Posterior vena cava (tissue), 2 donors: ENCODE results near the gene SYNGR2. TPM values are rescaled to one million over a fixed set of nuclear protein-coding genes. Genes with fewer than 3 reads are reported as not detected.

ENCODE experiments used
- DNase-seq: peaks from one replicate; pipeline ENCODE4 v3.0.0-alpha.2; 2020; ENCODE audit warnings: low spot score
- intact Hi-C, 2 donors: fragments of 100-400 bp; cut with DNase I; formaldehyde crosslinking; loops; one replicate each; pipeline versions ENCODE4 v1.14.1 to v1.14.2; 2022 to 2023
- total RNA-seq, 2 donors: library from RNA; stranded (reverse); fragmentation: NEBNext Ultra II Directional; extraction: Animal tissue kit (Norgen Biotek cat#: 25700); gene quantifications; one replicate each; pipeline ENCODE4 v1.2.1, GENCODE V29; 2021
- donor health status: DM: yes; HTN: yes; CAD: no.
- donor health status: DM: yes; HTN: yes; CAD: no.

Gene SYNGR2
- total RNA-seq, 2 donors from 2014 or later, result 44.5 to 58.1 TPM

- DNase-seq, result no peak
- intact Hi-C loops, result no loop called here
Measured at GRCh38 chr17:78219396-78220150, 51.2 kb downstream of the SYNGR2 start.

Other genes starting within 250 kb of the SYNGR2 start
- 10 to 100 TPM; 31.0 to 48.1 TPM for gene TNRC6C, start 209.9 kb upstream of the SYNGR2 start, total RNA-seq
- 10 to 100 TPM; 35.6 to 37.4 TPM for gene TMC6, start 39.8 kb upstream of the SYNGR2 start, total RNA-seq
- 10 to 100 TPM in 1 of 2 donors, 1 to 10 TPM in 1; 6.4 to 15.7 TPM for gene TMC8, start 37.8 kb upstream of the SYNGR2 start, total RNA-seq
- gene C17orf99, start 22.2 kb upstream of the SYNGR2 start, total RNA-seq, result not detected
- gene TK1, start 18.5 kb downstream of the SYNGR2 start, total RNA-seq, result 1 to 10 TPM; 1.1 to 1.4 TPM
- 10 to 100 TPM in 1 of 2 donors, 1 to 10 TPM in 1; 6.1 to 13.6 TPM for gene AFMID, start 18.8 kb downstream of the SYNGR2 start, total RNA-seq
- 1 to 10 TPM in 1 of 2 donors, under 1 TPM in 1; 0.19 to 1.7 TPM for gene BIRC5, start 45.7 kb downstream of the SYNGR2 start, total RNA-seq
- not detected for gene TMEM235, start 63.0 kb downstream of the SYNGR2 start, total RNA-seq
- gene SOCS3, start 191.5 kb downstream of the SYNGR2 start, total RNA-seq, result 10 to 100 TPM; 47.4 to 85.2 TPM
- 10 to 100 TPM; 33.6 to 33.7 TPM for gene PGS1, start 210.1 kb downstream of the SYNGR2 start, total RNA-seq